T follicular helper cell (primary cell): ENCODE data around the gene EEFSEC.

Experiments
- DNase-seq: peaks from one replicate; pipeline ENCODE4 v3.0.0-alpha.2; 2020; ENCODE audit warnings: low read depth

EEFSEC gene

GRCh38 chr3:128242818-128243601 is 89.7 kb downstream of the EEFSEC start:
- no peak for DNase-seq

- no peak for DNase-seq
These were observed 90.6 kb downstream of the EEFSEC start for GRCh38 chr3:128243602-128244504.

GRCh38 chr3:128245460-128245859 is 92.2 kb downstream of the EEFSEC start:
- no peak for DNase-seq

- no peak for DNase-seq
These were observed 94.6 kb downstream of the EEFSEC start for GRCh38 chr3:128247666-128248409.

GRCh38 chr3:128252083-128252482 is 98.8 kb downstream of the EEFSEC start:
- no peak for DNase-seq

- DNase-seq = no peak
These were observed 99.9 kb downstream of the EEFSEC start for GRCh38 chr3:128253150-128253549.

- no peak for DNase-seq
These were observed 100.8 kb downstream of the EEFSEC start for GRCh38 chr3:128254066-128254590.

GRCh38 chr3:128254967-128255366 is 101.7 kb downstream of the EEFSEC start:
- no peak for DNase-seq

- no peak for DNase-seq
These were observed 102.8 kb downstream of the EEFSEC start for GRCh38 chr3:128256131-128256530.

- DNase-seq = no peak
These were observed 104.4 kb downstream of the EEFSEC start for GRCh38 chr3:128257632-128258031.

- no peak for DNase-seq
These were observed 107.0 kb downstream of the EEFSEC start for GRCh38 chr3:128260275-128260674.

- no peak for DNase-seq
These were observed 109.2 kb downstream of the EEFSEC start for GRCh38 chr3:128262457-128262856.

GRCh38 chr3:128263118-128263517 is 109.8 kb downstream of the EEFSEC start:
- DNase-seq = no peak

- DNase-seq = no peak
These were observed 110.7 kb downstream of the EEFSEC start for GRCh38 chr3:128263946-128264345.

GRCh38 chr3:128266453-128266852 is 113.2 kb downstream of the EEFSEC start:
- DNase-seq = no peak

GRCh38 chr3:128267541-128267940 is 114.3 kb downstream of the EEFSEC start:
- no peak for DNase-seq

GRCh38 chr3:128269006-128269775 is 115.9 kb downstream of the EEFSEC start:
- DNase-seq = no peak

GRCh38 chr3:128269796-128270195 is 116.5 kb downstream of the EEFSEC start:
- DNase-seq = no peak

GRCh38 chr3:128270559-128271492 is 117.5 kb downstream of the EEFSEC start:
- DNase-seq = no peak
